HUES48 (cell line): Measurements from ENCODE around the gene MYDGF.

Source experiments
- H3K27ac ChIP-seq: one replicate; pipeline ENCODE4 v1.7.0; 2013; ENCODE audit warnings: low read depth, low read length, inconsistent platforms
- H3K27me3 ChIP-seq: 2 replicates; pipeline ENCODE4 v1.6.1; 2013; ENCODE audit warnings: mild to moderate bottlenecking, low read length; ENCODE audit not compliant: control insufficient read depth, insufficient read depth
- H3K36me3 ChIP-seq: 2 replicates; pipeline ENCODE4 v1.6.1; 2013; ENCODE audit warnings: low read length; ENCODE audit not compliant: control insufficient read depth, insufficient read depth
- H3K4me1 ChIP-seq: 2 replicates; pipeline ENCODE4 v1.6.1; 2013; ENCODE audit warnings: mild to moderate bottlenecking, low read length; ENCODE audit not compliant: control insufficient read depth, insufficient read depth
- H3K4me3 ChIP-seq: 2 replicates; pipeline ENCODE4 v1.5.1; 2013; ENCODE audit warnings: mild to moderate bottlenecking, low read depth, low read length
- H3K9ac ChIP-seq: 2 replicates; pipeline ENCODE4 v1.6.1; 2013; ENCODE audit warnings: mild to moderate bottlenecking, low read depth, low read length, moderate library complexity
- H3K9me3 ChIP-seq: 2 replicates; pipeline ENCODE4 v1.6.1; 2013; ENCODE audit warnings: low read length; ENCODE audit not compliant: control insufficient read depth, insufficient read depth

MYDGF gene

GRCh38 chr19:4673216-4673615 lies 3.1 kb upstream of the MYDGF start:
- no peaks in the 10 kb centered on the region for H3K9me3 ChIP-seq
- H3K27ac ChIP-seq = no peak overlapping the region
- peaks cover 4% of the 10 kb centered on the region; the same call in 1 of the 2 replicates for H3K4me1 ChIP-seq
- peaks cover 4% of the 10 kb centered on the region for H3K36me3 ChIP-seq
- no peak overlapping the region for H3K4me3 ChIP-seq
- H3K27me3 ChIP-seq = no peaks in the 10 kb centered on the region
- no peak overlapping the region for H3K9ac ChIP-seq

DNA sequence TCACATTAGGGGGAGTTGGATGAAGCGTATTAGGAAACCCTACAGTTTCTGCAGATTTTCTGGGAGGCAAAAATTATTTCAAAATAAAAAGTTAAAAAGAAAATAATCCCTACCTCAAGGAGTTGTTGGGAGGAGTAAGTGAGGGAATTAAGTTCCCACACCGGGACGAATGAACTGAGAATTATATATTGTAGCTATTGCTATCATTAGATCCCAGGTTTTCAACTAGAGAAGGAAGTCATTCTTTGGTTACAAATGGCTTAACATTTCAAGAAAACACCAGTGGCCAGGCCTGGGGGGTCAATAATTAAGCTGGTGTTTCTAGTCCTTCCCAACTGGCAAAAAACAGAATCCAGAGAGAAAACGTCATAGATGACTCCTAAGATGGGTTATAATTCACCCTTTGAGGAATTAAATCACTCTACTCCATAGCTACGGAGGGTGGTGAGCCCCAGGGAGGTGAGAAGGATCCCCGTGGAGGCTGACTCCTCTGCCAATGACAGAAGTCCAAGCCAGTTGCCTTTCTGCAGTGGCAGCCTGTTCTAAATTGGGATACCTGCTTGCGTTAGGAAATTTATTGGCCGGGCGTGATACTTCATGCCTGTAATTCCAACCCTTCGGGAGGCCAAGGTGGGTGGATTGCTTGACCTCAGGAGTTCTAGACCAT lies 1.2 kb upstream of the MYDGF start:
- H3K9ac ChIP-seq = no peak overlapping the region
- no peaks in the 10 kb centered on the region for H3K4me1 ChIP-seq
- peaks cover 16% of the 10 kb centered on the region for H3K36me3 ChIP-seq
- no peaks in the 10 kb centered on the region for H3K9me3 ChIP-seq
- peak overlapping the region; percentile 46 for H3K27ac ChIP-seq
- H3K27me3 ChIP-seq = no peaks in the 10 kb centered on the region
- no peak overlapping the region for H3K4me3 ChIP-seq

- H3K27me3 ChIP-seq = no peaks in the 10 kb centered on the region
- no peak overlapping the region for H3K4me3 ChIP-seq
- H3K36me3 ChIP-seq = peaks cover 30% of the 10 kb centered on the region
- H3K9ac ChIP-seq = no peak overlapping the region
- no peak overlapping the region for H3K27ac ChIP-seq
- no peaks in the 10 kb centered on the region for H3K4me1 ChIP-seq
- no peaks in the 10 kb centered on the region for H3K9me3 ChIP-seq
These were observed 5.5 kb downstream of the MYDGF start for GRCh38 chr19:4664642-4665041.

DNA sequence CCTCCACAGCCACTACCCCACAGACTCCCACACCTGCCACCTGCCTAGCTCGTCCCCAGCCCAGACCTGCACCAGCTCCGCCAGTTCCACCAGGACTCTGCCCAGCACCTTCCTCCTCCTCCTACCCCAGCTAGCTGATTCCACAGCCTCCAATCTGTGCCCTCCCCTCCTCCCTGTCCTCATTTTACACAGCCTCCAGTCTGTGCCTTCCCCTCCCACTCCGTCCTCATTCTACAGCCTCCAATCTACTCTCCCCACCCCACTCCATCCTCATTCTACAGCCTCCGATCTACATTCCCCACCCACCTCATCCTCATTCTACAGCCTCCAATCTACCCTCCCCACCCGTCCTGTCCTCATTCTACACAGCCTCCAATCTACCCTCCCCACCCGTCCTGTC lies 7.3 kb downstream of the MYDGF start:
- Histone ChIP-seq H3K27ac (no peak overlapping the region), H3K9me3 (no peaks in the 10 kb centered on the region), H3K27me3 (no peaks in the 10 kb centered on the region), H3K9ac (no peak overlapping the region), H3K4me1 (no peaks in the 10 kb centered on the region), H3K4me3 (no peak overlapping the region), H3K36me3 (peaks cover 35% of the 10 kb centered on the region)

- no peak overlapping the region for H3K4me3 ChIP-seq
- peaks cover 38% of the 10 kb centered on the region for H3K36me3 ChIP-seq
- no peaks in the 10 kb centered on the region for H3K4me1 ChIP-seq
- H3K27ac ChIP-seq = no peak overlapping the region
- no peaks in the 10 kb centered on the region for H3K27me3 ChIP-seq
- no peak overlapping the region for H3K9ac ChIP-seq
- H3K9me3 ChIP-seq = no peaks in the 10 kb centered on the region
These were observed 8.0 kb downstream of the MYDGF start for GRCh38 chr19:4662020-4662695.

- H3K27ac ChIP-seq = no peak overlapping the region
- H3K27me3 ChIP-seq = no peaks in the 10 kb centered on the region
- H3K4me3 ChIP-seq = no peak overlapping the region
- no peaks in the 10 kb centered on the region for H3K9me3 ChIP-seq
- H3K4me1 ChIP-seq = no peaks in the 10 kb centered on the region
- H3K36me3 ChIP-seq = peaks cover 35% of the 10 kb centered on the region
- H3K9ac ChIP-seq = no peak overlapping the region
These were observed 9.1 kb downstream of the MYDGF start for GRCh38 chr19:4660993-4661392.

DNA sequence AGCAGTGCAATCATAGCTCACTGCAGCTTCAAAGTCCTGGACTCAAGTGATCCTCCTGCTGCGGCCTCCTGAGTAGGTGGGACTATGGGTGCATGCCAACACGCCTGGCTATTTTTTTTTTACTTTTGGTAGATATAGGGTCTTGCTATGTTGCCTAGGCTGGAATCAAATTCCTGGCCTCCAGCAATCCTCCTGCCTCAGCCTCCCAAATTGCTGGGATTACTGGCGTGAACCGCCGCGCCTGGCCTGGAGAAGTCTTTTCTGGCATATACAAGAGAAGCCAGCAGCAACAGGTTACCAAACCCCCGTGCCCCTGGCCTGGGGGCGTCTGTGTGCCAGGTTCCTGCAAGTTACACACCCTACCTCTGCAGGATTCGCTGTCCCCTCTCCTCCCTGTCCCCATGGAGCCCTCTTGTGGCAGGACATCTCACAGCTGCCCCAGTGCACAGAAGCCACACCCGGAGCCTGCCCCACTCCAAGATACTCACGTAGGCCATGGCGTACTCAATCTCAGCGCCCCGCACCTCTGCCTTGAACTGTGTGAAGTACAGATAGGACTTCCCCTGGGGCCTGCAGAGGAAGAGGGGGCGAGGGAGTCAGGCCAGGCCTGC lies 9.9 kb downstream of the MYDGF start:
- H3K9ac ChIP-seq = no peak overlapping the region
- H3K4me3 ChIP-seq = no peak overlapping the region
- H3K36me3 ChIP-seq = peaks cover 37% of the 10 kb centered on the region
- no peak overlapping the region for H3K27ac ChIP-seq
- H3K9me3 ChIP-seq = no peaks in the 10 kb centered on the region
- H3K4me1 ChIP-seq = no peaks in the 10 kb centered on the region
- no peaks in the 10 kb centered on the region for H3K27me3 ChIP-seq

GRCh38 chr19:4657835-4658234 lies 12.3 kb downstream of the MYDGF start:
- Histone ChIP-seq H3K36me3 (peaks cover 27% of the 10 kb centered on the region), H3K4me1 (no peaks in the 10 kb centered on the region), H3K4me3 (no peak overlapping the region), H3K9me3 (no peaks in the 10 kb centered on the region), H3K27me3 (no peaks in the 10 kb centered on the region), H3K9ac (no peak overlapping the region), H3K27ac (no peak overlapping the region)

GRCh38 chr19:4657262-4657661 lies 12.9 kb downstream of the MYDGF start:
- Histone ChIP-seq H3K27ac (no peak overlapping the region), H3K27me3 (no peaks in the 10 kb centered on the region), H3K4me3 (no peak overlapping the region), H3K9ac (no peak overlapping the region), H3K4me1 (no peaks in the 10 kb centered on the region), H3K36me3 (peaks cover 27% of the 10 kb centered on the region), H3K9me3 (no peaks in the 10 kb centered on the region)

DNA sequence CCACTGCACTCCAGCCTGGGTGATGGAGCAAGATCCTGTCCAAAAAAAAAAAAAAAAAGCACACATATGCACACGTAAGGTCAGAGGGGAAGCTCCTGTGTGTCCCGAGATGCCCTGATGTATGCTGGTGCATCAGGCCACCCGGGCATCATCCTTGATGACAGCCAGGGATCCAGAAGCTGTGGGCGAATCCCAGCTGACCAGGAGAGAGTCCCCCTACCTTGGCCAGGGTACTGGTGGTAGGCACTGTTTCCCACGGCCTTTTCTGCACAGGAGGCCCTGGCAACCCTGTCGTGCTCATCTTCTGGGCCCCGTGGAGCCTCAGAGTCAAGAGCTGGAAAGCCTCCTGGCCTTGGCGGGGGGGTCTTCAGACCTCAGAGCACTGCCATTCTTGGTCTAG lies 14.0 kb downstream of the MYDGF start:
- Histone ChIP-seq H3K27ac (no peak overlapping the region), H3K9ac (no peak overlapping the region), H3K4me1 (no peaks in the 10 kb centered on the region), H3K4me3 (no peak overlapping the region), H3K36me3 (peaks cover 27% of the 10 kb centered on the region), H3K9me3 (no peaks in the 10 kb centered on the region), H3K27me3 (no peaks in the 10 kb centered on the region)
